Measurements from ENCODE around the gene ITIH3.

GRCh38 chr3:52839268-52839575 is 44.6 kb downstream of the ITIH3 start:
- TF ChIP-seq POLR2AphosphoS5 (IDR thresholded peaks at IDR 0.05; ENCODE audit: low read depth, low read length) (no peak), SPI1 (IDR thresholded peaks at IDR 0.05; ENCODE audit: low read depth, low read length) (no peak), TAF1 (IDR thresholded peaks at IDR 0.05; ENCODE audit: low read depth, low read length) (no peak), POLR2A (IDR thresholded peaks at IDR 0.05; ENCODE audit: low read depth, low read length) (no peak), POU2F2 (IDR thresholded peaks at IDR 0.05; ENCODE audit: low read depth, low read length) (no peak), PAX5 (IDR thresholded peaks at IDR 0.05; ENCODE audit: insufficient read depth, low read length, severe bottlenecking) (no peak)

Measured in GM12891 (cell line).